ENCODE results near the gene MFSD12. TPM values are rescaled to one million over a fixed set of nuclear protein-coding genes. Genes with fewer than 3 reads are reported as not detected.

The MFSD12 gene
- total and polyA plus RNA-seq, 8 donors, result 32.2 to 90.2 (median 46.7) TPM

GRCh38 chr19:3507371-3508120, 49.8 kb downstream of the MFSD12 start:
- intact Hi-C loops (cut with DNase I), result no loop called here

DNA sequence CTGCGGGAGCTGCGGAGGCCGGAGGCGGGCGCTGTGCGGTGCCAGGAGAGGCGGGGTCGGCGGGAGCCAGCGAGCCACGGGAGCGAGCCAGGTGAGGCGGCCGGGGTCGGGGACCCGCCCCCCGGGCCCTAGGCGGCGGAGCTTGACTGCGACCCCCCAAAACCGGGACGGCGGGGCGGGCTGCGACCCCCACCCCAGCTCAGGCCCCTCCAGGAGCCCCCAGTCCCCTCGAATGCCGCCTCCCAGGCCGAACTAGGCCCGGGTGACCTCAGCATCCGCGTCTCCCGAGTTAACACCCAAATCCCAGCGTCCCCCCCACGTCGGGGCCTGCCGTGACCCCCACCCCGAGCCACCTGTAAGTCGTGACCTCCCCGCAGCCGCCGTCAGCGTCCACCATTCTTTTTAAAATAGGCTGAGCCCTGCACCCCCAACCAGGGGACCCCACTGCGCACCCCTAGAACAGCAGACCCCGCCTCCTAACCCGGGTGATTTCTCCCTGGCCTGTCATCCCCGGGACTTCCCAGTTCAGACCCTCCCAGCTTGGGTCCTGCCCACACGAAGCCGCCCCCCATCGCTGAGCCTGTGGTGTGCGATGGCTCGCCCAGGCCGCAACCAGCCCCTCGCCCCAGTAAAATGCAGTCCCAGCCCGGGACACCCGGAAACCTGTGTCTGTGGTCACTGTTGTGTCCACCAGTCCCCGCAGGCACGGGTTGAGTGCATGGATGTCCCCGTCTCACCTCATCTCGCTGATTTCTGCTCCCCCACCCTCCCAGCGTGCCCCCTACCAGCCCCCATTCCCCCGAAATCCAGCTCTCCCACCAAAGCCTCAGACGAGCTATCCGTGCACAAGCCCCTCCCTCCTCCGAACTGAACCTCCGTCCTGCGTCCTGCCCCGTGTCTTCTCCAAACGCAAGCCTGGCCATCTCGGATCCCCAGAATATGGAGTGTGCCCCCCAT, 50.7 kb downstream of the MFSD12 start:
- no peaks in the 10 kb centered on the region for H3K9me3 ChIP-seq
- TF ChIP-seq, protein P1, sequence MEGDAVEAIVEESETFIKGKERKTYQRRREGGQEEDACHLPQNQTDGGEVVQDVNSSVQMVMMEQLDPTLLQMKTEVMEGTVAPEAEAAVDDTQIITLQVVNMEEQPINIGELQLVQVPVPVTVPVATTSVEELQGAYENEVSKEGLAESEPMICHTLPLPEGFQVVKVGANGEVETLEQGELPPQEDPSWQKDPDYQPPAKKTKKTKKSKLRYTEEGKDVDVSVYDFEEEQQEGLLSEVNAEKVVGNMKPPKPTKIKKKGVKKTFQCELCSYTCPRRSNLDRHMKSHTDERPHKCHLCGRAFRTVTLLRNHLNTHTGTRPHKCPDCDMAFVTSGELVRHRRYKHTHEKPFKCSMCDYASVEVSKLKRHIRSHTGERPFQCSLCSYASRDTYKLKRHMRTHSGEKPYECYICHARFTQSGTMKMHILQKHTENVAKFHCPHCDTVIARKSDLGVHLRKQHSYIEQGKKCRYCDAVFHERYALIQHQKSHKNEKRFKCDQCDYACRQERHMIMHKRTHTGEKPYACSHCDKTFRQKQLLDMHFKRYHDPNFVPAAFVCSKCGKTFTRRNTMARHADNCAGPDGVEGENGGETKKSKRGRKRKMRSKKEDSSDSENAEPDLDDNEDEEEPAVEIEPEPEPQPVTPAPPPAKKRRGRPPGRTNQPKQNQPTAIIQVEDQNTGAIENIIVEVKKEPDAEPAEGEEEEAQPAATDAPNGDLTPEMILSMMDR (IDR thresholded peaks at IDR 0.05), result no peak
- H3K27ac ChIP-seq, result peak overlapping the region; percentile 80 to 94
- intact Hi-C loops (cut with DNase I), result no loop called here
- peak overlapping the region; percentile 89 to 91 for H3K4me3 ChIP-seq
- DNase-seq (peak in 2 of 4 donors; percentile 57 to 80), ATAC-seq (peak; percentile 1)
- H3K4me1 ChIP-seq, result peaks cover 5 to 42% of the 10 kb centered on the region in 2 donors
- peaks cover 0 to 24% of the 10 kb centered on the region in 2 donors for H3K36me3 ChIP-seq
- H3K27me3 ChIP-seq, result no peaks in the 10 kb centered on the region

More at GRCh38 chr19:3507371-3508120, 49.8 kb downstream of the MFSD12 start:
- DNase-seq (peak in 2 of 4 donors; percentile 41 to 79), ATAC-seq (no peak)
- H3K27ac ChIP-seq, result no peak overlapping the region
- TF ChIP-seq, protein P1 (IDR thresholded peaks at IDR 0.05), result no peak
- H3K27me3 ChIP-seq, result no peaks in the 10 kb centered on the region
- peak overlapping the region; percentile 89 to 91 for H3K4me3 ChIP-seq
- H3K9me3 ChIP-seq, result no peaks in the 10 kb centered on the region
- peaks cover 5 to 47% of the 10 kb centered on the region in 2 donors for H3K4me1 ChIP-seq
- H3K36me3 ChIP-seq, result peaks cover 0 to 25% of the 10 kb centered on the region in 2 donors

GRCh38 chr19:3505598-3506383, 51.6 kb downstream of the MFSD12 start, which contains the start of gene FZR1:
TSS of gene FZR1 (plus strand) at chr19:3506311. CDS start at chr19:3522990, 16,679 bp downstream.
- intact Hi-C loops (cut with DNase I), result no loop called here
- peak; percentile 99 to 100 (median 100) for DNase-seq
- Histone ChIP-seq H3K36me3 (peaks cover 0 to 15% of the 10 kb centered on the region in 2 donors), H3K27ac (peak within 1 kb of the TSS; percentile 80 to 94), H3K4me3 (peak within 1 kb of the TSS; percentile 89 to 91), H3K4me1 (peaks cover 5 to 46% of the 10 kb centered on the region in 2 donors), H3K9me3 (no peaks in the 10 kb centered on the region), H3K27me3 (no peaks in the 10 kb centered on the region)
- TF ChIP-seq, protein P1 (IDR thresholded peaks at IDR 0.05), result no peak
- ATAC-seq, result peak; percentile 96

- DNase-seq, result no peak
- Histone ChIP-seq H3K27me3 (no peaks in the 10 kb centered on the region), H3K27ac (peak overlapping the region in 1 of 2 donors; percentile 94), H3K4me1 (peaks cover 7 to 46% of the 10 kb centered on the region in 2 donors), H3K9me3 (no peaks in the 10 kb centered on the region), H3K36me3 (peaks cover 0 to 5% of the 10 kb centered on the region in 2 donors), H3K4me3 (no peak overlapping the region)
- intact Hi-C loops (cut with DNase I), result no loop called here
- ATAC-seq, result no peak
- TF ChIP-seq, protein P1 (IDR thresholded peaks at IDR 0.05), result no peak
Observed at GRCh38 chr19:3504735-3505134, 52.7 kb downstream of the MFSD12 start.

Measured in left lung (tissue), 10 donors.